ENCODE data around the gene C19orf53.

Gene C19orf53

DNA sequence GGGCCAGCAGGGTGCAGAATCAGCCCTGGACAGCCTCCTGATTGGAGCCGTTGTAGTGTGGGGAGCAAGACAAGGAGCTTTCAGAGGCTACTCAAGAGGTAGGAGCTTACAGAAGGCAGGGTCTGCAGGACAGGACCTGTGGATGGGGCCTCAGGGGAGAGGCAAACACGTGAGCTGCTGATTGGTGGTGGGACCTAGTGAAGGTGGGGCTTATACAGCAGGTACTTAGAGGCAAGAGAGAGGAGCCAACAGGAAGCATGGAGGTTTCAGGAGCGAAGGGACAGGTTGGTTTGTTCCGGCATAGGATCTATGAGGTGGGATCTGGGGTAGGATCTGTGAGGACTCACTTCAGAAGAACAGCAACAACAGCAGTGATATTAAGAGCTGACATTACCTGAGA is 53.4 kb downstream of the C19orf53 start:
- DNase-seq, result no peak
